HTERT RPE-1 (cell line): ENCODE data around the gene CDRT4.

Experiments used
- in situ Hi-C: fragments of 300-500 bp; cut with MboI; formaldehyde crosslinking; loops from 4 replicates; pipeline ENCODE4 v1.14.3; 2020; ENCODE audit warnings: low sequenced_read_pairs

Gene CDRT4

DNA sequence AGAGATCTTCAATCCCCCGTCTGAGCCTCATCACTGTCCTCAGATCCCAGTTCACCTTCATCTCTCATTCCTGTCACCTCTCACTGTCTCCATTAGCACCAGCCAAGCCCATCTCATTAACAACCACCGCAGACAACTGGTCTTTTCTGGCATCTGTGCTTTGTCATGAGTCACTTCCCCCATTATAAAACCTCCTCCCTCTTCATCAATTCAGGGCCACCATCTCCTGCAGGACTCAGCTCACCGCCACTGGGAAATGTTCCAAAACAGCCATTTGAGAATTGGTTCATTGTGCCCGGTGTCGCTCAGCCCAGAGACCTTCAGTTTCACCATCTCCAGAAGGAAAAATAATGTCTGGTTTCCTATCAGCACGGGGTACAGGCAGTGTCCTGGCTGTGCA, 69.1 kb downstream of the CDRT4 start:
- in situ Hi-C loops = no loop called here

DNA sequence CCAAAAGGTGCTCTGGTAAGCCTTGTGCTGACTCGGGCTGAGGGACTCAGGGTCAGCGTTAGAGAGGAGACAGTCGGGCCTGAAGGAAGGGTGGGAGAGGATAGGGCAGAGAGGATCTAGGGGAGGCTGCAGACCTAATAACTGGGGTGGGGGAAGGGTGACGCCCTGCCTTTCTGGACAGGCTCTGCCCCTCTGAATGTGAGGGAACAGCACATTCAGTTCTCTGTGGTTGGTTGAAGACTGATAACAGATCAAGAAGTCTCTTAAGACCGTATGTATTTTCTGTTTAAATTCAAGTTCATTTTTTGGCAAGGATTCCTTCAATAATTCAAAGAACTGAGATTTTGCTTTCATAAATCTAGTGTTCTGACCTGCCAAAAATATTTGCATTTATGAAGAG, 69.8 kb downstream of the CDRT4 start:
- in situ Hi-C loops = no loop called here

DNA sequence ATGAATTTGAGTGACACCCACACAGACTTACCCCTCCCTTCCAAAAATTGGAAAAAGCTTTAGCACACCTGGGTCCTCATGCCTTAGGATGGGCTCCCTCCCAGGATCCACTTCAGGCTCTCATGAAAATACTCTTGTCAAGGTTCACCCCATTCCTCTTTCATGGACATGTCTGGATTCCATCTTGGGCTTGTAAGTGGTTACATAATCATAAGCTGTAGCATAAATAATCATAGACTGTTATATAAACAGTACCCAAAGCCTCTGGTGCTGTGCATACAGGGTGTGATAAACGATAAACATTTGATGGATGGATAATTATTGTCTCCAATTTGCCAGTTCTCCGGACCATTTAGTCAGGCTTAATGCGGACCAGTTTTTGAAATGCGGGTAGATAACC, 72.3 kb downstream of the CDRT4 start:
- in situ Hi-C loops = no loop called here

DNA sequence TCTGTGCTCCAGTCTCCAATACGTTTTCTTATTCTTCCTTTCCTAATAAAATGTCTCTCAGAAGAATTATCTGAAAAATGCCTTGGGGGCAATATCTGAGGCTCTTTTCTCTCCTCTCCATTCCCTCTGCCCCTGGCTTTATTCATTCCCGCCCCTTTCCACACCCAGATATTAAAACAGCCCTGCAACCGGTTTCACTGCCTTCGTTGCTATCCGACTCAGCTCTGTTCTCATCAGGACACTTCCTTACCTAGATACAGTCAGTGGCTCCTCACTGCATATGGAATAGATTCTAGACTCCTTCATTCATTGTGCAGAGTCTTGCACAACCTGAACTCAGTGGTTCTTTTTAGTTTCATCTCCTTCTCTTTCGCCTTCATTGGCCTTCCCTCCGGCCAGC, 74.0 kb downstream of the CDRT4 start:
- in situ Hi-C loops = no loop called here

DNA sequence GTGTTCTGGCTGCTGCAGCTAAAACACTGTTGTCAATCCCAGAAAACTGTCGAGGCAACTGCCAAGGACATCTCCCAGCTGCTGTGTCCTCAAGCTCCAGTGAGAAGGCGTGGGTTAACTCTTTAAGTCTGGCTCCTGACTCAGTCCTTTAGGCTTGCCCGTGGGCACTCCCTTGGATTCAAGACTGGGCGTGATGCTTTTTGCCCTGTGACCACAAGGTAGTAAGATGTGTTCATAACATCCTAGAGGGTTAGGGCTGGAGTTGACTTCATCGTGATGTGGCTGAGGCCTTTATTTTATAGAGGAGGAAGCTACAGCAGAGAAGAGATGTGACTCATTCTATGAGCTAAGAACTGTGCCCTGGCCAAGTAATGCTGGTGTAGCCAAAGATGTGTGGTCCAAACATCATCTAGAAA, 75.1 kb downstream of the CDRT4 start:
- in situ Hi-C loops = no loop called here

DNA sequence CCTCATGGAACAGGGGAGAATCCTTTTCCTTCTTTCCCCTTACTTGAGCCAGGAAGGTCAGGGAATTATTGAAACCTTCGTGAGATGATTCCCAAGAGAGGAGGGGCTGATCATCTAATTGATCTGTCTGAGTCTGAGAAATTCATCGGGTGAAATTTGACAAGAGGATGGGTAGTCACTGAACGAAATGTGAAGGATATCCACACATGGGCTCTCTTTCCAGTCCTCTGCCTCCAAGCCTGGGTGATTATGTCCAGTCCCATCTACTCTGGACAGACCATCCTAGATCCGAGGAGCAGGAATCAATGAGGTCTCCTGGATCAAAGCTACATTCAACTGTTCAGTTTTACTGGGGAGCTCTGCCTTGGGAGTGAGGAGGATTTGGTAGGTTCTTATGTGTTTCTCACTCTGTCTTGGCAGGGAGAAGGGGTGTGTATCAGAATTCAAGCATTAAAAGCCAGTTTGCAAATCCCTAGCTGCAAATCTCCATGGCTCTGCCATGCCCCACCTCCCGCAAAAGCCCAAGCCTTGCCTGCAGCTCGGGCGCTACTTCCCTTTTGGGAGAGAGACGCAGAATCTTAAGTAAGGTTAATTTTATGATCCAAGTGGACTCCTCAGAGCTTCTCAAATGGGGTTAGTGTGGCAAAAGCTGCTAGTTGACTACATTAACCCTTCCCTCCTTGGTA, 78.9 kb downstream of the CDRT4 start:
- in situ Hi-C loops = no loop called here

DNA sequence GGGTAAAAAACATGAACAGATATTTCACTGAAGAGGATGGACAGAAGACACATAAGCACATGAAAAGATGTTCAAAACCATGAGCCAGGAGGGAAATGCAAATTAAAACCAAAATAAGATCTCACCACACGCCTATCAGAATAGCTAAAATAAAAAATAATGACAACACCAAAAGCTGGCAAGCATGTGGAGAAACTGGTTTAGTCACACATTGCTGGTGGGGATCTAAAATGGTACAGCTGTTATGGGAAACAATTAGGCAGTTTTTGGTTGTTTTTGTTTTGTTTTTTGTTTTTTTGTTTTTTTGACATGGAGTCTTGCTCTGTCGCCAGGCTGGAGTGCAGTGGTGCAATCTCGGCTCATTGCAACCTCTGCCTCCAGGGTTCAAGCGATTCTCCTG, 81.3 kb downstream of the CDRT4 start:
- in situ Hi-C loops = no loop called here
